ENCODE results near the gene ANKRD13D. TPM values are rescaled to one million over a fixed set of nuclear protein-coding genes. Genes with fewer than 3 reads are reported as not detected.

Gene ANKRD13D
- total and polyA plus RNA-seq, 7 donors = 4.1 to 8.6 (median 7.0) TPM

DNA sequence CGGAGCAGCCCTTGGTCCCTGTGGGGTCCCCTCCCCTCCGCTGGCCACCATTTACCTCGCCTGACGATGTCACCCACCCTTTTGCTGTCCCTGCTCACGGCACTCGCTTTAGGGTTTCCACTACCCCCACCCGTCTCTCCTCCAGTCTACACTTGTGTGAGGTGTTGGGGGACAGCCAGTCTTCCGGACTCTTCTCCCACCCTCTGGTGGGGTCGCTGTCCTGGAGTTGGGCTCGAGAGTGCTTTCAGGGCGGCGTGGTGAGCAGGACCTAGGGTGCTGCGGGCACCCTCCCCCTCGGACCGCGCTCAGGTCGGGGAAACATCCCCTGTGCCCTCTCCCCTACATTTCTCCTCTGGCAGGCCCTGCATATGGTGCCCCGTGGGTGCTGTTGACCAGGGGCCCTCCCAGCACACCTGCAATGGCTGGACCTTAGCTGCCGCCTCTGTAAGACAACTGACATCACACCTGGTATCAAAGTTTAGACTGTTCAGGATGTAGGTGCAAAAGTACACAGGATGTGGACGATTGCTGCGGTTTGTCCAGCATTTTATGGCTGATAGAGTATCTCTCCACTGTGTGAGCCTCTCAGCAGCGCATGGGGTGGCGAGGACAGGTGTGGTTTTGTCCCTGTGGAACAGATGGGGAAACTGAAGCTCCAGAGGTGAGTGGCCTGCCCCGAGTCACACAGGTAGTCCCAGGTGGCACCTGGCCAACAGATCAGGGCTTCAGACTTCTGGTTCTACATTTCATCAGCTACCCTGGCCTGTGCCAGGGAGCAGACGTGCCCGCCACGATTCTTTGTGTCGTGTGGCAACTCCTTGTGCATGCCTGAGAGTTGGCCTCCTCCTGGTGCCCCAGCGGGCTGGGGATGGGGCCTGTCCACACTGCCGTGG is 21.7 kb upstream of the ANKRD13D start:
- TF ChIP-seq, protein P1, sequence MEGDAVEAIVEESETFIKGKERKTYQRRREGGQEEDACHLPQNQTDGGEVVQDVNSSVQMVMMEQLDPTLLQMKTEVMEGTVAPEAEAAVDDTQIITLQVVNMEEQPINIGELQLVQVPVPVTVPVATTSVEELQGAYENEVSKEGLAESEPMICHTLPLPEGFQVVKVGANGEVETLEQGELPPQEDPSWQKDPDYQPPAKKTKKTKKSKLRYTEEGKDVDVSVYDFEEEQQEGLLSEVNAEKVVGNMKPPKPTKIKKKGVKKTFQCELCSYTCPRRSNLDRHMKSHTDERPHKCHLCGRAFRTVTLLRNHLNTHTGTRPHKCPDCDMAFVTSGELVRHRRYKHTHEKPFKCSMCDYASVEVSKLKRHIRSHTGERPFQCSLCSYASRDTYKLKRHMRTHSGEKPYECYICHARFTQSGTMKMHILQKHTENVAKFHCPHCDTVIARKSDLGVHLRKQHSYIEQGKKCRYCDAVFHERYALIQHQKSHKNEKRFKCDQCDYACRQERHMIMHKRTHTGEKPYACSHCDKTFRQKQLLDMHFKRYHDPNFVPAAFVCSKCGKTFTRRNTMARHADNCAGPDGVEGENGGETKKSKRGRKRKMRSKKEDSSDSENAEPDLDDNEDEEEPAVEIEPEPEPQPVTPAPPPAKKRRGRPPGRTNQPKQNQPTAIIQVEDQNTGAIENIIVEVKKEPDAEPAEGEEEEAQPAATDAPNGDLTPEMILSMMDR (IDR thresholded peaks at IDR 0.05) = no peak
- peak in 1 of 2 donors; percentile 63 for DNase-seq
- WGBS, 3 donors = 16 to 21% (median 21%) methylated on average over 30 of the region's 30 CpGs
- Histone ChIP-seq H3K36me3 (ENCODE audit: insufficient read depth in 1 of 2, low read depth in 1 of 2) (peaks cover 0 to 14% of the 10 kb centered on the region in 2 donors), H3K4me1 (peaks cover 56% of the 10 kb centered on the region), H3K4me3 (peak overlapping the region; percentile 91), H3K27ac (peak overlapping the region; percentile 69), H3K27me3 (ENCODE audit: insufficient read depth in 3 of 3, low read length in 2 of 3) (no peaks in the 10 kb centered on the region), H3K9me3 (no peaks in the 10 kb centered on the region)
- ATAC-seq = no peak
- intact Hi-C loops (cut with DNase I) = loop anchor here in 1 of 2 donors (2.0 to 10.0 kb wide), 3 partner anchors 35 to 117 kb away; partner anchors contain the start of gene SSH3

DNA sequence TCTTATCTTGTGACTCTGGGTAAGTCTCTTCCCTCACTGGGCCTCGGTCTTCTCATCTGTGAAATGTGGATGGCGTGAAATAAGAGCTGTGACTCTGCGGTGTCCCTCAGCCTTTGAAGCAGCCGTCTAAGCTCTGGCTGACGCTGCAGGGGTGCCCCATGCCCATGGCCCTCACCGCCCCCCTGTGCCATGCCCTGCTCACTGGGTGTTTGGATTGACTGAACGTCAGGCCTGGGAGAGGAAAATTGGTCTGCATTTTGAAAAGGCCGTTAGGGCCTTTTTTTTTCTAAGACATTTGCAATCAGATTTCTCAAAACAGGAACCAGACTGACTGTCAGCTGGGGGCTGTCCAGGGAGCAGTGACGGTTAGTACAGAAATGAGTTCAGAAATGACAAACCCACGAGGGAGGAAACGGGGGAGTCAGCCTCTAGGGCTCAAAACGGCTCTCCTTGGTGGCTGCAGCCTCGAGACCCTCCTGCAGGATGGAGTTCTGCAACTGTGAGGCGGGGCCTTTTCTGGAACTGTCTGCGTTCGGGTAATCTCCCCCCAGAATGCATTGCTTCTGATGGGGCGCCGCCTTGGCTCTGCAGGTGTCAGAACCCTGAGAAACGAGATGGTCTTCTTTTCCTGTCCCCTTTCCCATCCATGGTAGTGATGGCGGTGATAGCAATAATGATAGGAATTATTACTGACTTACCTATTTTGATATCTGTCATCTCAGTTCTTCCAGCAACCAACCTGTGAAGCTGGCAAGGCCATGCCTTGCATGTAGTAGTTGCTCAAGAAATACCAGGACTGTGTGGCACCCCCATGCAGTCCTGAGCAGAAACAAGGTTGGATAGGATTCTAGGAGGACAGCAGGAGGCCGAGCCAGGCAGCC is 20.8 kb upstream of the ANKRD13D start:
- no peaks in the 10 kb centered on the region for H3K27me3 ChIP-seq (ENCODE audit: insufficient read depth in 3 of 3, low read length in 2 of 3)
- intact Hi-C loops (cut with DNase I) = loop anchor here in 1 of 2 donors (5.0 to 10.0 kb wide), 2 partner anchors 34 to 116 kb away; partner anchors contain the start of gene SSH3
- H3K9me3 ChIP-seq = no peaks in the 10 kb centered on the region
- peak overlapping the region; percentile 69 for H3K27ac ChIP-seq
- ATAC-seq (no peak), DNase-seq (peak in 1 of 2 donors; percentile 57)
- TF ChIP-seq, protein P1 (IDR thresholded peaks at IDR 0.05) = no peak
- H3K36me3 ChIP-seq (ENCODE audit: insufficient read depth in 1 of 2, low read depth in 1 of 2) = peaks cover 0 to 14% of the 10 kb centered on the region in 2 donors
- H3K4me3 ChIP-seq = peak overlapping the region; percentile 91
- 64 to 70% (median 66%) methylated on average over 21 of the region's 21 CpGs for WGBS, 3 donors
- peaks cover 60% of the 10 kb centered on the region for H3K4me1 ChIP-seq

DNA sequence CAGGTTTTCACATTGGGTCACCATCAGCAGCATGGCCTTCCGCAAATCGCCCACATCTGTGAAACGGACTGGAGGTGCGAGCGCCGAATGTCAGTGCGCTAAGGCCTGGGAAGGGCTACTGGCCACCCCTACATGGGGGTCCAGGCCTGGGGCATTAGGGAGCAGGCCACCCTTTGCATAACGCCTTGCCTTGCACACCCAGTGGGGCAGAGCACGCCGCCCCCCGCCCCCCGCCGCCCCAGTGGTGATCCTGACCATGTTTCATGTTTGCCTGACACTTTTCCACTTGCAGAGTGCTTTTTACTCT is 20.2 kb upstream of the ANKRD13D start:
- ATAC-seq (no peak), DNase-seq (peak in 1 of 2 donors; percentile 41)
- Histone ChIP-seq H3K27ac (no peak overlapping the region), H3K4me1 (peaks cover 66% of the 10 kb centered on the region), H3K27me3 (ENCODE audit: insufficient read depth in 3 of 3, low read length in 2 of 3) (no peaks in the 10 kb centered on the region), H3K9me3 (no peaks in the 10 kb centered on the region), H3K36me3 (ENCODE audit: insufficient read depth in 1 of 2, low read depth in 1 of 2) (peaks cover 0 to 14% of the 10 kb centered on the region in 2 donors), H3K4me3 (peak overlapping the region; percentile 91)
- WGBS, 3 donors = 84 to 91% (median 89%) methylated on average over 11 to 13 of the region's 13 CpGs
- intact Hi-C loops (cut with DNase I) = loop anchor here in 1 of 2 donors (5.0 to 10.0 kb wide), 2 partner anchors 33 to 116 kb away; partner anchors contain the start of gene SSH3
- TF ChIP-seq, protein P1 (IDR thresholded peaks at IDR 0.05) = no peak

DNA sequence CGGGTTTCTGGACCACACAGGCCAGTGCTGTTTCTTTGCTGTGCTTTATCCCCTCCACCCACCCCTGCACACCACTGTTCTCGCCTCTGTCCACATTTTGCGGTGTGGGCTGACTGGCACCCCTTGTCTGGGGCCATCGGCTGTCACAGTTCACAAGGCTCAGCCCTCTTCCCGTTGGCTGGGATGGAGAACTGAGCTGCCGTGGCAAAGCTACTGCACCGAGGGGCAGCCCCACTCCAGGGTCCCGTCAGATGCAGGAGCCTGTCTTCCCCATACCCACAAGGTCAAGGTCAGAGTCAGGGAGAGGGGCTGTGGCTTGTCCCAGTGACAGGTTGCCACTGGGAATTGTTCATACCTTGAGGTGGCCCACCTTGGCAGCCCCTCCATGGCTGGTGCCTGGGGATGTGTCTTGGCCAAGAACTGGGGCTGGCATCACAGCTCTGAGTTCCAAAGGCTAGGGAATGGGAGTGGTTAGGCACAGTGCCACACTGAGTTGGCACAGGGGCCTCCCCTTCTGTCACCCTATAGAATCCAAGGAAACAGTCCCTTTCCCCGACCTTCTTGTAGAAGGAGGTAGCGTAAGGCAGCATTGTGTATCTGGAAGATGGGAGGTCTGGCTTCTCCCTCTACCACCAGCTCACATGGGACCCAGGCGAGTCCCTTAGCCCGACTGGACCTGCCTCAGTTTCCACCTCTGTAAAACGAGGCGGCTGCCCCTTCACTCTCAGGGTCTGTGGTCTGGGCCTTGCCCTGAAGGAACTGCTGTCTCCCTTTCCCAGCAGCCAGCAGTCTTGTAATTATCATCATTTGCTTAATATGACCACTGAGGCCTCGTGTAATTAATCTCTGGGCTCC is 19.5 kb upstream of the ANKRD13D start:
- peaks cover 0 to 14% of the 10 kb centered on the region in 2 donors for H3K36me3 ChIP-seq (ENCODE audit: insufficient read depth in 1 of 2, low read depth in 1 of 2)
- no peaks in the 10 kb centered on the region for H3K27me3 ChIP-seq (ENCODE audit: insufficient read depth in 3 of 3, low read length in 2 of 3)
- no peaks in the 10 kb centered on the region for H3K9me3 ChIP-seq
- ATAC-seq = no peak
- peak overlapping the region; percentile 51 for H3K27ac ChIP-seq
- peak in 1 of 2 donors; percentile 65 for DNase-seq
- WGBS, 3 donors = 38 to 48% (median 39%) methylated on average over 15 of the region's 15 CpGs
- TF ChIP-seq, protein P1 (IDR thresholded peaks at IDR 0.05) = no peak
- H3K4me3 ChIP-seq = peak overlapping the region; percentile 91
- intact Hi-C loops (cut with DNase I) = loop anchor here in 1 of 2 donors (5.0 to 10.0 kb wide), 2 partner anchors 33 to 115 kb away; partner anchors contain the start of gene SSH3
- peaks cover 73% of the 10 kb centered on the region for H3K4me1 ChIP-seq
